Liver (tissue), 9 donors: ENCODE results near the gene RBM42. TPM values are rescaled to one million over a fixed set of nuclear protein-coding genes. Genes with fewer than 3 reads are reported as not detected.

Source experiments
- DNase-seq: peaks from one replicate; pipeline ENCODE4 v3.0.0-alpha.2; 2017; ENCODE audit warnings: low spot score
- H3K27ac ChIP-seq, 2 donors: one replicate each; pipeline ENCODE4 v1.7.0; 2013; ENCODE audit warnings: inconsistent platforms in 2 of 2, low read length in 2 of 2, control low read depth in 1 of 2, low read depth in 1 of 2, mild to moderate bottlenecking in 1 of 2
- H3K27me3 ChIP-seq, 4 donors: one replicate each; pipeline versions ENCODE4 v1.6.1 to v1.7.0; 2013; ENCODE audit warnings: low read length in 3 of 4, inconsistent platforms in 1 of 4, mild to moderate bottlenecking in 1 of 4, moderate library complexity in 1 of 4; ENCODE audit not compliant: control insufficient read depth in 4 of 4, insufficient read depth in 4 of 4
- H3K36me3 ChIP-seq, 4 donors: one replicate each; pipeline versions ENCODE4 v1.6.1 to v1.7.0; 2013; ENCODE audit warnings: low read length in 3 of 4, mild to moderate bottlenecking in 3 of 4, low read depth in 1 of 4, moderate library complexity in 1 of 4; ENCODE audit not compliant: control insufficient read depth in 4 of 4, insufficient read depth in 3 of 4
- H3K4me1 ChIP-seq, 4 donors: one replicate each; pipeline versions ENCODE4 v1.6.1 to v1.7.0; 2013; ENCODE audit warnings: low read length in 3 of 4, mild to moderate bottlenecking in 3 of 4, moderate library complexity in 1 of 4; ENCODE audit not compliant: control insufficient read depth in 4 of 4, insufficient read depth in 4 of 4
- H3K4me3 ChIP-seq, 3 donors: one replicate each; pipeline versions ENCODE4 v1.6.1 to v1.7.0; 2013; ENCODE audit warnings: low read length in 3 of 3, control low read depth in 1 of 3, low read depth in 1 of 3, mild to moderate bottlenecking in 1 of 3
- H3K9ac ChIP-seq, 2 donors: one replicate each; pipeline ENCODE4 v1.7.0; 2013; ENCODE audit warnings: low read length in 2 of 2, mild to moderate bottlenecking in 2 of 2, moderate library complexity in 2 of 2, control low read depth in 1 of 2, low read depth in 1 of 2
- H3K9me3 ChIP-seq, 4 donors: one replicate each; pipeline versions ENCODE4 v1.6.1 to v1.7.0; 2013; ENCODE audit warnings: low read length in 3 of 4; ENCODE audit not compliant: control insufficient read depth in 4 of 4
- ATF3 ChIP-seq: IDR thresholded peaks from 2 replicates; pipeline ENCODE4 v1.6.1; 2016; ENCODE audit warnings: antibody characterized with exemption
- CTCF ChIP-seq: fragments of 150-350 bp; IDR thresholded peaks from 2 replicates; pipeline ENCODE4 v1.5.1; 2017; ENCODE audit warnings: improper control_type of control experiment, low read depth, low read length; ENCODE audit not compliant: missing input control
- EGR1 ChIP-seq, 2 donors: IDR thresholded peaks; 2 replicates each; pipeline ENCODE4 v1.6.1; 2016 to 2018; ENCODE audit warnings: antibody characterized with exemption in 2 of 2, low read depth in 2 of 2
- FOXA1 ChIP-seq: IDR thresholded peaks from 2 replicates; pipeline ENCODE4 v1.6.1; 2016; ENCODE audit warnings: antibody characterized with exemption
- FOXA2 ChIP-seq: IDR thresholded peaks from 2 replicates; pipeline ENCODE4 v1.6.1; 2016; ENCODE audit warnings: antibody characterized with exemption
- GABPA ChIP-seq, 2 donors: IDR thresholded peaks in 1 of 2; conservative IDR thresholded peaks in 1 of 2; 2 replicates each; pipeline ENCODE4 v1.6.1; 2016; ENCODE audit warnings: antibody characterized with exemption in 2 of 2, mild to moderate bottlenecking in 1 of 2, moderate library complexity in 1 of 2
- HNF4A ChIP-seq, 2 donors: conservative IDR thresholded peaks; 2 replicates each; pipeline ENCODE4 v1.6.1; 2016; ENCODE audit warnings: antibody characterized with exemption in 2 of 2, mild to moderate bottlenecking in 2 of 2
- HNF4G ChIP-seq: IDR thresholded peaks from 2 replicates; pipeline ENCODE4 v1.6.1; 2016; ENCODE audit warnings: antibody characterized with exemption
- JUND ChIP-seq, 2 donors: IDR thresholded peaks; 2 replicates each; pipeline ENCODE4 v1.6.1; 2016; ENCODE audit warnings: antibody characterized with exemption in 2 of 2
- MAX ChIP-seq: IDR thresholded peaks from 2 replicates; pipeline ENCODE4 v1.6.1; 2016; ENCODE audit warnings: antibody characterized with exemption
- NR2F2 ChIP-seq: IDR thresholded peaks from 2 replicates; pipeline ENCODE4 v1.6.1; 2016; ENCODE audit warnings: antibody characterized with exemption
- RAD21 ChIP-seq, 2 donors: IDR thresholded peaks; 2 replicates each; pipeline ENCODE4 v1.6.1; 2016; ENCODE audit warnings: antibody characterized with exemption in 2 of 2, mild to moderate bottlenecking in 2 of 2
- REST ChIP-seq: IDR thresholded peaks from 2 replicates; pipeline ENCODE4 v1.6.1; 2016; ENCODE audit warnings: antibody characterized with exemption, mild to moderate bottlenecking
- RXRA ChIP-seq, 2 donors: IDR thresholded peaks; 2 replicates each; pipeline ENCODE4 v1.6.1; 2017 to 2018; ENCODE audit warnings: antibody characterized with exemption in 2 of 2, mild to moderate bottlenecking in 1 of 2
- SP1 ChIP-seq: IDR thresholded peaks from 2 replicates; pipeline ENCODE4 v1.6.1; 2018; ENCODE audit warnings: antibody characterized with exemption, mild to moderate bottlenecking
- TAF1 ChIP-seq: conservative IDR thresholded peaks from 2 replicates; pipeline ENCODE4 v1.6.1; 2016; ENCODE audit warnings: antibody characterized with exemption, mild to moderate bottlenecking
- YY1 ChIP-seq: IDR thresholded peaks from 2 replicates; pipeline ENCODE4 v1.6.1; 2016; ENCODE audit warnings: antibody characterized with exemption, mild to moderate bottlenecking
- ZBTB33 ChIP-seq: IDR thresholded peaks from 2 replicates; pipeline ENCODE4 v1.6.1; 2016; ENCODE audit warnings: antibody characterized with exemption
- WGBS: extraction: QIAGEN DNeasy Blood & Tissue Kit; methylation state at CpG from one replicate; pipeline ENCODE4 v1.1.7; 2013; 5-methylcytosine and 5-hydroxymethylcytosine counted together
- polyA plus RNA-seq, 2 donors: library from polyadenylated mRNA; stranded (reverse) in 1 of 2; unstranded in 1 of 2; fragments of 200-250 nt in 1 of 2; fragments of >200 nt in 1 of 2; fragmentation: Nextera tagmentation in 1 of 2; extraction: Ambion mirVana in 1 of 2; gene quantifications; one replicate each; pipeline versions ENCODE4 v1.2.1 to v1.2.3, GENCODE V29; 2013 to 2015
- total RNA-seq, 2 donors: library from RNA; depleted of rRNA; stranded (reverse); fragments of >200 nt; gene quantifications; one replicate each; pipeline ENCODE4 v1.2.3, GENCODE V29; 2014
- donor health status: healthy.
- donor health status: healthy.
- donor health status: healthy.
- donor health status: healthy.
- donor health status: healthy.

RBM42 gene
- total and polyA plus RNA-seq, 4 donors: 17.8 to 34.7 (median 20.1) TPM

GRCh38 chr19:35645680-35646511 is 17.1 kb downstream of the RBM42 start (continued):
- TF ChIP-seq JUND (IDR thresholded peaks at IDR 0.05): no peak
- no peak for TF ChIP-seq SP1
- TF ChIP-seq HNF4A (conservative IDR thresholded peaks at IDR 0.05): no peak
- TF ChIP-seq YY1: no peak
- TF ChIP-seq GABPA (IDR thresholded peaks at IDR 0.05 in 1 of 2, conservative IDR thresholded peaks at IDR 0.05 in 1 of 2): no peak
- TF ChIP-seq RAD21 (IDR thresholded peaks at IDR 0.05): no peak
- no peak for TF ChIP-seq HNF4G
- TF ChIP-seq TAF1: no peak
- TF ChIP-seq EGR1 (IDR thresholded peaks at IDR 0.05; ENCODE audit: low read depth in 2 of 2): no peak

GRCh38 chr19:35648017-35648961 is 19.5 kb downstream of the RBM42 start, which contains the start of gene COX6B1:
TSS of gene COX6B1 (plus strand) at chr19:35648323. CDS start at chr19:35651244, 2,921 bp downstream.
- TF ChIP-seq JUND (IDR thresholded peaks at IDR 0.05) (peak; percentile 42 to 48), YY1 (peak; percentile 62), RAD21 (IDR thresholded peaks at IDR 0.05) (peak in 1 of 2 donors; percentile 37), REST (peak; percentile 87), MAX (peak; percentile 49), CTCF (no peak), NR2F2 (peak; percentile 28), FOXA2 (no peak), TAF1 (peak; percentile 95), GABPA (IDR thresholded peaks at IDR 0.05 in 1 of 2, conservative IDR thresholded peaks at IDR 0.05 in 1 of 2) (peak; percentile 94 to 97), HNF4G (no peak), RXRA (IDR thresholded peaks at IDR 0.05) (peak; percentile 30 to 44), ATF3 (no peak), EGR1 (IDR thresholded peaks at IDR 0.05; ENCODE audit: low read depth in 2 of 2) (no peak), SP1 (peak; percentile 89), FOXA1 (no peak), HNF4A (conservative IDR thresholded peaks at IDR 0.05) (no peak), ZBTB33 (no peak)
- under 1% methylated on average over 46 of the region's 46 CpGs for WGBS
- H3K36me3 ChIP-seq: peaks cover 2 to 13% (median 3%) of the 10 kb centered on the region in 4 donors

More at GRCh38 chr19:35648017-35648961, 19.5 kb downstream of the RBM42 start, which contains the start of gene COX6B1:
- Histone ChIP-seq H3K9me3 (no peaks in the 10 kb centered on the region), H3K4me3 (peak within 1 kb of the TSS; percentile 63 to 95 (median 88)), H3K4me1 (peaks cover 5 to 29% (median 15%) of the 10 kb centered on the region in 4 donors), H3K9ac (peak within 1 kb of the TSS; percentile 86 to 92), H3K27ac (peak within 1 kb of the TSS; percentile 37 to 71), H3K27me3 (no peaks in the 10 kb centered on the region)
- peak; percentile 89 for DNase-seq
